NCI-H146 treated with DMSO at 0.1 percent for 48 hours (cell line): ENCODE results near the gene C19orf12.
A peak's percentile ranks its signal among the peaks of the same experiment; 100 is the strongest.

Experiments
- DNase-seq: peaks from one replicate; lab custom pipeline; 2025; ENCODE audit not compliant: unreplicated experiment; lab: John Stamatoyannopoulos, UW

C19orf12 gene

DNA sequence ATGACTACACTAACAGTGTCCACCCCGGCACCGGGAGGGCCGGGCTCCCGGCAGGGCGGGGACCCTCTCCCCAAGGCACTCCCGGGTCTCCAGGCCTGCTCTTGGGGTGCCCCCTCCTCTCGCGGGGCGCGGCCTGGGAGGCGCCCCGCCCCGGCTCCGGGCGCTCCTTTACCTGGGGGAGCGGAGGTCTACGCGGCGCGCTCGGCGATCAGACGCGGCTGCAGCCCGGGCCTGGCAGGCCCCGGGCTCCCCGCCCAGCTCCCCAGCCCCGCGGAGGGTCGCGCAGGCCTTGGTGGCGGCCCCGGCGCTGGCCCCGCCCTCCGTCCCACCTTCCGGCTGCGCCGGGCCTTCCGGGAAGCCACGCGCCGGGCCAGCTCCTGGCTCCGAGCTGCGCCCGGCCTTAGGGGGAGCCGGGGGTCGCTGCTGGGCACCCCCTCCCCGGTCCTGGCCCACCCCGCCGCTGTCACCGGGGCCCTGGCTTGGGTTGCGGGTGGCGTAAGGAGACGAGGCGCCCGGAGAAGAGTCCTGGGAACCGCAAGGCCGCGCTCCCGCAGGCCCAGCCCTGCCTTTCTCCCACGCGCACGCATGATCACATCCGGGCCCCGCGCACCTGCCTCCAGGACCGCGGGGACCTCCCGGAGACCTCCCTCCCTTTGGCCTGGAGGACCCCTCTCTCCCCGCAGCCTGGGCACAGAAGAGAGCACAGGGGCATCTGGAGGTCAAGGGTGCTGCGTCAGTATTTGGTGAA lies at the start of gene C19orf12:
Gene C19orf12 (minus strand): TSS at position 309 of the 748 bp plus-strand sequence. CDS start 6,848 bp downstream, outside the sequence.
- peak; percentile 24 for DNase-seq

DNA sequence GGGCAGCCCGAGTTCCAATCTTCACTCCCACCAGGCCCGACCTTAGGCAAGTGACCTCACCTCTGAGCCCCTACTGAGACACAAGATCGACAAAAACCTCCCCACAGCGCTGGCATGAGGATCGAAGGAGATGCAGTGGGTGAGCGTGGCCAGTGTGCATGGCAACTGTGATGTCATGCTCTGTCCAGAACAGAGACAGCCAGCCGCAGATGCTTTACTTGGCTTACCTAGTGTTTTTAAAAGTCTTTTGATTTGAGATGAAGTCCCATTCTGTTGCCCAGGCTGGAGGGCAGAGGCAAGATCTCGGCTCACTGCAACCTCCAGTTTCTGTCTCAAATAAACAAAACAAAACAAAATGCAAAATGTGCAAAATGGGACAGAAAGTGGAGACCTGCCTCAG lies 49.3 kb upstream of the C19orf12 start:
- DNase-seq: no peak

DNA sequence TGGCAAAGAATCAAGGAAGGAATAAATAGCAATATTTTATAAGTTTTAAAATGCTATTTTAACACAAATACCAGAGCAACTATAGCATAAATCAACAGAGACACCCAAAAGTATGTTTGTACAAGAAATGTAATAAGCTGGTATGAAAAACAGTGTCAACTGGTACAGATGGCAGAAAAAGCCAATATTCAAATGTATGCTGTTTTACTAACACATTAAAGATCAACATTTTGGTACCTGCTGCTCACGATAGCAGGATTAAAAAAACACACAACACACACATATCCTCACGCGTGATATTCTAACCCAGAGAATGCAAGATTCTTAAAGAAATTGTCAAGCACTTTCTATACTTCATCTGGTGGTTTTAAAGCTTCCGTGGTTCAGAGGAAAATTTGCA lies 48.1 kb upstream of the C19orf12 start:
- DNase-seq: no peak

DNA sequence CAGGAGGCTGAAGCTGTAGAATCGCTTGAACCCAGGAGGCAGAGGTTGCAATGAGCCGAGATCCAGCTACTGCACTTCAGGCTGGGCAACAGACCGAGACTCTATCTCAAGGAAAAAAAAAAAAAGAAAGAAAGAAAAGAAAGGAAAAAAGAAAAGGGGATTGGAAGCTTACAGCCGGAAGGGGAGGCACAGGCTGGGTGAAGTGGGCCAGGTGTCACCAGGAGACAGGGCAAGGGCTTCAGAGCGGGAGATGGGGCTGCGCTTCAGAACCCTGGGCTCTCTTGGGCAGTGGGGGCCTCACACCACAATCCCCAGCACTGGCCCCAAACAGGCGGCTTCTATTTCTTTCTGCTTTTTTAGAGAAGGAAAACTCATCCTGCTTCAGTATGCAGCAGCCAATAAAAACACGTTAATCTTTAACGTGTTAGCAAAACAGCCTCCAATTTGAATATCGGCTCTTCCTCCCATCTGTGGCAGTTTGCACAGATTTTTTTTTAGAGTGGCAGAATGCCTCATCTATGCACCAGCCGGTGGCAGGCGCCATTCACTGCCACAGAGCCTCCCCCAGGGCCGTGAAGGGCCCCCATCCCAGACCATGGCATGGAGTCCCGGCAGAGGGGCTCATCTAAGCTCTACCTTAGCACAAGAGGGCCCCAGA lies 46.6 kb upstream of the C19orf12 start:
- no peak for DNase-seq

DNA sequence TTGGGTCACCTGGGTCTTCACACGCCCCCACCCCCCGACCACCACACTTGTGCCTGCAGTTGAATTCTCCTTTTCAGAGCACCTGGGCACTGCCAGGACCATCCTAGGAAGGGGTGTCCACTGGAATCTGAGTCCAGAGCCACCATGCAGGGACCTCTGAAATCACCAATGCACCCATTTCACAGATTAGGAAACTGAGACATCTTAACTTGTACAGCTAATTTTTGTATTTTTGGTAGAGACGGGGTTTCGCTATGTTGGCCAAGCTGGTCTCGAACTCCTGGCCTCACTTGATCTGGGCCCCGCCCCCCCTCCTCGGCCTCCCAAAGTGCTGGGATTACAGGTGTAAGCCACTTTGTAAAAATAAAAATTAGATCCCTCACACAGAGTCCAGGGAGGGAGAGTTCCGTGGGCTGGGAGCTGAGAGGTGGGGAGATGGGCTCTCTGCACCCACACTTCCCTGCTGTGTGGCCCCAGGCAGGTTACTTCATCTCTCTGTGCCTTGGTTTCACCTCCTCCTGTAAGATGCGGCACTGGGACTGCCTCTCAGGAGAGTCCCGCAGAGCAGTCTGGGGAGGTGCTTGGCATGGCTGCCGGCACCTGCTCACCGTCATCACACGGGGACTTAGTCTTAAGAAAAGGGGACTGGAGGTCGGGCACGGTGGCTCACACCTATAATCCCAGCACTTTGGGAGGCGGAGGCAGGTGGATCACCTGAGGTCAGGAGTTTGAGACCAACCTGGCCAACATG lies 45.9 kb upstream of the C19orf12 start:
- no peak for DNase-seq

DNA sequence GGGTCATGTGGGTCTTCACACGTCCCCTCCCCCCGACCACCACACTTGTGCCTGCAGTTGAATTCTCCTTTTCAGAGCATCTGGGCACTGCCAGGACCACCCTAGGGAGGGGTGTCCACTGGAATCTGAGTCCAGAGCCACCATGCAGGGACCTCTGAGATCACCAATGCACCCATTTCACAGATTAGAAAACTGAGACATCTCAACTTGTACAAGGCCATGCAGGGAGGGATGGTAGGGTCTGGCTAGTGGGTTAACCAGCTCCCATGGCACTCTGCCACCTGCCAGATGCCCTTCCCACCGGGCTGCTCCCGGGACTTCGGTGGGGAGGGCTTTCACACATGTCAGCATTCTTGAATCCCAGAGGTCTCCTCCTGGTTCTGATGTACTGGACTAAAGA lies 44.3 kb upstream of the C19orf12 start:
- no peak for DNase-seq

DNA sequence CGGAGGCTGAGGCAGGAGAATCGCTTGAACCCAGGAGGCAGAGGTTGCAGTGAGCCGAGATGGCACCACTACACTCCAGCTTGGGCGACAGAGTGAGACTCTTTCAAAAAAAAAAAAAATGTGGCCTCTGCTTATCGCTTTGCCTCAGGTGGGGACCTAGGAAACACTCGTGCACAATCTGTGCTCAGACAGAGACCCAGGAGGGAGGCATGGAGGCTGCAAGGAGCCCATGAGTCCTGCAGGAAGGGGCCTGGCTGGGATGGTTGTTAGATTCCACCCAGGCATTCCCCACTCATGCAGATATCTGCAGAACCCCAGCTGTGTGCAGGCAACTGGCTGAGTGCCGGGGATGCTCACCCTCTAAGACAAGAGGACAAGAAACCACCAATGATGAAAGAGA lies 43.8 kb upstream of the C19orf12 start:
- DNase-seq: no peak

DNA sequence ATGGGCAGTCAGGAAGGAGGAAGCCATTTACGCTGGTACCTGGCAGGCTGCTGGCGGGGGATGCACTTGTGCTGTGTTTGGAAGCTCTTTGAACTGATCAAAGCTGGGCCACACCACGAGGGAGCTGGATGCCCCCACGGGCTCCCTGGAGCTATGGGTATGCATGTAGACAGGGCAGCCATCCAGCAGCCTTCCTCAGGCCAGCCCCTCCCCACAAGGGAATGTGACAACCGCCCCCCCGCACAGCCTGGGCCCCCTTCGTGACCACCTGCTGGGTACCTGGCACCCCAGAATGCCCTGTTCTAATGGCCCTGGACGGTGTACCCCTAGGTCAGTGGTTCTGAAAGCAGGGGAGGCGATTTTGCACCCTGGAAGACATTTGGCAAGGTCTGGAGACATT lies 42.5 kb upstream of the C19orf12 start:
- DNase-seq: no peak

DNA sequence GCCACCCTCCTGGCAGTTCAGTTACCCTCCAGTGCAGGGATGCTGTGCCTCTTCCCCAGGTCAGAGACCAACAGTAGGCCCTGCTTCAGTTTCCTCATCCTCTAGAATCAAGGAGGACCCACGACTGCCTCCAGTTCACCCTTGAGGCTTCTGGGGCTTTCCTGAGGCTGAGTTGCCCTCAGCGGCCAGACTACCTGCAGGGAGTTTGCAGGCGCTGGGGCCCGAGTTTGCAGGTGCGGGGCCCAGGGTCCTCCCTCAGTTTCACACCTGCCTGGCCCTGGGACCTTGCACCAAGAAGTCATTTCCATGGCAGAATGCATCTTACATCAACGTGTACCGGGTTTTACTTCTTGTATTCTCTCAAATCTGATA lies 38.9 kb upstream of the C19orf12 start:
- DNase-seq: no peak

DNA sequence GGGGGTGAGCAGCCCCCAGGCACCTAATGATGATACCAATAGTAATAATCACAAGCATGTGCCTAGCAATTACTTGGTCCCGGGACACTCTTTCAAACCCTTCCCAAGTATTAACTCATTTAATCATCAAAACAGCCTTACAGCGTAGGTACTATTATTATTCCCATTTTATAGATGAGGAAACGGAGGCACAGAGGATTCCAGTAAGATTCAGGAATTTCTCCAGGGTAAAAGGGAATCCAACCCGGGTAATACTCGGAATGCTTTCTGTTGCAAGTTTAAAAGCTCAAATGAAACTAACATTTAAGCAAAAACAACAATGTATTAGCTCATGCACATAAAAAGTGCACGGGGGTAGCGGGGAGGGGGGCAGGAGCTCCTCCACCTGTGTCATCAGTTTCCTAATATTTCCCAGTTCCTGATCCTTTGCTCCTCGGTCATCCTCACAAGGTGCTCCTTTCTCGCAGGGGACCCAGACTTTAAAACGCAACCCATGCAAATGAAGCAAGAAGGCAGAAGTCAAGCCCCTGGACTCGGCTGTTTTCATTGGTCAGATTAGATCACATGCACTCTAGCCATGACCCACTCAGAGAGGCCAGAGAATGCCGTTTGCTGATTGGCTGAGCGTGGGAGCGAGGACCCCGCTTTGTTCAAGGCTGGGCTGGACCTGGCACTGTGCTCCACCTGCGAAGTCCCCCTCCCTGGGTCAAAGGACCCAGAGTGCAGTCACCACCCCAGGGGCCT lies 38.3 kb upstream of the C19orf12 start:
- DNase-seq: no peak

DNA sequence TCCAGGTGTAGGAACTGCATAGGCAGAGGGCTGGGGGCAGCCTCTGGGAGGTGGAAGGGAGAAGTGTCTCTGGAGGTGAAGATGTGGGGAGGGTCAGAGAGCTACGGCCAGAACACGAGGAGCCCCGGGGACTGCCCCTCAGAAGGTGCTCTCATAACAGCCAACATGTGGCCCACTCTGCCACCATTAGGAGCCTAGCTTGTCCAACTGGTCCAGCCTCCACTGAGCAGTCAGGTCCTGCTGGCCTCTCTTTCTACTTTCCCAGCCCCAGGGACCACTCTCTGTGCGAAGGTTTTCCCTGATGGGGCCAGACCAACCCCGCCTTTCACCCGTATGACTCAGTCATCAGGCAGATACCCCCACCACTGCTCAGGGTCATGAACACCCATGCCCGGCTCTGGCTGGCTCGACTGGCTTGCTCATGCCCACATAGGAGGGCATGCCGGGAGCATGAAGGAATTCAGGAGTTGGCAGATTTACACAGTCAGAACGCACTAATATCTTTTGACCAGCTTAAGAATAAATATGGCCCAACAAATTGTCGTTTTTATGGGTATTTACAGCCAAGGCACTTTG lies 37.5 kb upstream of the C19orf12 start:
- DNase-seq: no peak

DNA sequence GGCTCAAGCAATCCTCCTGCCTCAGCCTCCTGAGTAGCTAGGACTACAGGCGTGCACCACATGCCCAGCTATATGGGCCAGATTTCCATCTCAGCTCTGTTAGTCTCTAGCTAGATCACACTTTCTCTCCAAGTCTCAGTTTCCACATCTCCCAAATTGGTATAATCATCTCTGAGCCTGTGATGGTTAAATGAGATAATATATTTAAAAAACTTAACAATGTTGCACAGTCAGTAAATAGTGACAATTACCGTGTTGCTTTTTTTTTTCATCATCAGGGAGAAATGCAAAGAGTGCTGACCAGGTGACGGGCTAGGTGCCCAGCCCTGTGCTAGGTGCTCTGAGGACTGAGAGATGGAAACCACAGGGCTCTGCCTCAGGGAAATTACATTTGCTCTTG lies 36.9 kb upstream of the C19orf12 start:
- DNase-seq: no peak

DNA sequence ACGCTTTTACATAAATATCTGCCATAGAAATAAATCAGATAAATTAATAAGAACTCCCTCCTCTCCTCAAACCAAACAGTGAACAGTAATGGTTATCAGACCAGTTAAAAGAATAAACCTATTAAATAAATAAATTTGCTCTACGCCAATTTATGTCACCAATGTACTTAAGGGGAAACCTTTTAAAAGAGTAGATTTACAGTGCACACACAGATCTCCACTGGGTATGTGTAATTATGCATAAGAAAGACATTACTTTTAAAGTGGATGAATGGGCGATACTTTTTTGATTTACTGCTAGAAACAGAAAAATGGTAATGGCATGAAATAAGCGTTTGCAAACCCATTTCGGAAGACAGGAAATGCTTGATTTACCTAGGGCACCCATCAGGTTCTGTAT lies 34.9 kb upstream of the C19orf12 start:
- no peak for DNase-seq

DNA sequence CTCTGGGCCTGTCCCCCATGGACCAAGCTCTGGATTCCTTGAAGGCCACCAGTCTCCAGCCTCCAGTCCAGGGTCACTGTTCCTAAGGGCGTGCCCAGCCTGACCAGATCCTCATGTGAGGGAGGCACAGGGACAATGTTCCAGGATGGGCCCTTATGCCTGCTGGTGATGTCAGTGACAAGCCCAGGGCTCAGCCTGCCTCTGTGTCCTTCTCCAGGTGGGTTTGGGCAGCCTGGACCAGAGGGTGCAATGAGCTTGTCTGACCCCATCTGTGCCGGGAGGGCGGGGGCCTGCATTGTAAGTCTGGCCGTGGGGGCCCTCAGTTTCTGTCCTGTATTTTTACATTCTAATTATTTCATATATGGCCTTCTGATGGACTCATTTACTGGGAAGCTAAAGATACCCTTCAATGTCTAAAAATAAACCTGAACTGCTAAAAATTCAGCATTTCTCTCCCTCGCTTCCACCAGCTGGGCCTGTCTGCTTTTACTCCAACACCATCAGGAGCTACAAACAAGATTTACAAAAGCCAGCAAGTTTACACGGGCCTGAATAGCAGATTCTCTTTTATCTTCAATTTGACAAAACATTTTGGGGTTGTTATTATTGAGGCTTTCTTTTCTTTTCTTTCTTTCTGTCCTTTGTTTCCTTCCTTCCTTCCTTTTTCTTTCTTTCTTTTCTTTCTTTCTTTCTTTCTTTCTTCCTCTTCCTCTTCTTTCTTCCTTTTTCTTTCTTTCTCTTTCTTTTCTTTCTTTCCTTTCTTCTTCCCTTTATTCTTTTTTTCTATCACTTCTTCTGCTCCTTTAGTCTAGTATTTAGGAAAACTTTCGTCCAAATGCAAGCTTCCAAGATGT lies 34.2 kb upstream of the C19orf12 start:
- DNase-seq: no peak

DNA sequence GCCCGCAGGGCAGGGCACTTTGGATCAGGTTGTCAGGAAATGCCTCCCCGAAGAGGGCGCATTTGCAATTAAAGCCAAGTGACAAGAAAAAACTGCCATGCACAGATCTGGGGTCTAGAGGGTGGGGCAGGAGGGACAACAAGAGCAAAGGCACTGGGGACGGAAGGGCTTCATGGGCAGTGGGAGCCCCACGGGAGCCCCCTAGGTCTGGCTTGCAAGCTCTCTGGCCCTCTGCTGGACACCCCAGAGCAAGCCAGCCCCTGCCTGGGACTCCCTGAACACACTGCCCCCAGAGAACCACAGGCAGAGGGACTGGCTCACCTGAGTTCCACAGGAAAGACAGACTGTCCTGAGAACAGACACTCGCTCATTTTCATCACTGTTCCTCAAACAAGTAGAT lies 30.2 kb upstream of the C19orf12 start:
- DNase-seq: no peak

DNA sequence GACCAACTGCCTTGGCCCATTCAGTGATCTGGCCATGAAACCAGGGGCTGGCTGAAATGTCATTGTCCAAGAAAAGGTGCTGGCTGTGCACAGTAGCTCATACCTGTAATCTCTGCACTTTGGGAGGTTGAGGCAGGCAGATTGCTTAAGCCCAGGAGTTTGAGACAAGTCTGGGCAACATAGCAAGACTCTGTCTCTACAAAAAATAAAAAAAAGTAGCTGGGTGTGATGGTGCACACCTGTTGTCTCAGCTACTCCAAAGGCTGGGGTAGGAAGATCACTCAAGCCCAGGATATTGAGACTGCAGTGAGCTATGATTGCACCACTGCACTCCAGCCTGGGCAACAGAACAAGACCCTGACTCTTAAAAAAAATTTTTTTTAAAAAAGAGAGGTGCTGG lies 28.6 kb upstream of the C19orf12 start:
- DNase-seq: no peak

DNA sequence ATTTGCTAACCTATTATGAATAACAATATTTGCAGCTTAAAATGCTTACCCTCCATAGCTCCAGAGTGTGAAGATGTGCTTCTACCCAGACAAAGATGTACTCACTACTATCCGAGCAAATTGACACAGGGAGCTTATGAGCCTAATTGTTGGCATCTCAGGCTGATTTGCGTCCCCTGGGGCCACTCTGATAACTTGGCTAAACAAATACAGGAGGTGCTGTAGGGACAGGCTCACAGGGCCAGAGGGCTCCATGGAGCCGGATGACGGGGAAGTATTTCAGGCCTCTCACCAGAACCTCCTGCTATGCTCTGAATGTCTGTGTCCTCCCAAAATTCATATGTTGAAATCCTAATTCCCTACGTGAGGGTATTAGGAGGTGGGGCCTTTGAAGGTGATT lies 26.7 kb upstream of the C19orf12 start:
- DNase-seq: no peak

DNA sequence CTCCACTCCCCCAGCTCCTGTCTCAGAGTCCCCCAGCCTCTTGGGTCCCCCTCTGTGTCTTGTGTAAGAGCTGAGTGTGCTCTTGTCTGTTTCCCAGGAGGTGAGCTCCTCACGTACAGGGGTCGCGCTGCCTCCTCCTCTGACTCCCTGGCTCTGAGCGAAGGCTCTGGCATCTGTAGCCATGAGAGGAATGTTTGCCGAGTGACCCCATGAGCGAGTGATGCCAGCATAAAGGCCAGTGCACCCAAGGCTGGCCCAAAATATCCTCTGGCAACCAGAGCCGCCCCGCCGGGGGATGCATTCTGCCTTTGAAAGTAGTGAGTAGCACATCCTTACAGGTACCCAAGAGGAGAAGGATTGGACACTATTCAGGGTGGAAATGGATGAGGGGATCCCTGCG lies 26.2 kb upstream of the C19orf12 start:
- no peak for DNase-seq

DNA sequence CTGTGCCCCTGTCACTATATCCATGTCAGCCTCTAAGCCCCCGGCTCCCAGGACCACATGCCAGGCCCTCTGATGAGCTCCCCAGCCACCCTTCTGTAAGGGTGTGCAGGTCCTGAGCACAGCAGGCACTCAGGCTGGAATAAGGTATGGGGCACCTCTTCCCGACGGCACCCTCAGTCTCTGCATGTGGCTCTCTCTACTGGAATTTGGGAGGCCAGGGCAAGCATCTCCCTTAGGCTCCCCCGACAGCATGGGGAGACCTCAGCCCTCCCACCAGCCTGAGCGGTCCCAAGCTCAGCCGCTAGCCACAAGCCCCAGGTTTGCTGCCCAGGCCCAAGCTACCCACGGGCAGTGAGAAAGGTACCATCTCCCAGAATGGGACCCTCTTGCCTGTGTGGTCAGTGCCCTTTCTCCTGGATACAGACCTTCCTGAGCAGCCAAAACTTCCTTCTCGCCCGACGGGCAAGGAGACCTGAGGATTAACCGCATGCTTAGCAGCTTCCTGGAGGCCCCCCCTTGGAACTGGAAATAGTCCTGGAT lies 22.5 kb upstream of the C19orf12 start:
- DNase-seq: no peak

DNA sequence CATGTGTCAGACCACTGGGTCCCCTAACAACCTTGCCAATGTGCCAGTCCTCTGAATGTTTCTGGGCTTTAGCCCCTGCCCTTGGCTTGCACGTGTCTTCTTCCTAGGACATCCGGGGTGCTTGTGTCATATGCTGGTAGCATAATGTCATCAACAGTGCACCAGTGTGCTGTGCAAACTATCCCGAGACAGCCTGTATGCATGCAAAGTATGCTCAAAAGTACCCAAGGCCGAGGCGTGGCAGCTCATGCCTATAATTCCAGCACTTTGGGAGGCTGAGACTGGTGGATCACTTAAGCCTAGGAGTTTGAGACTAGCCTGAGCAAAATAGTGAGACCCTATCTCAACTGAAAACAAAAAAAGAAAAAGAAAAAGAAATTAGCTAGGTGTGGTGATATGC lies 20.8 kb upstream of the C19orf12 start:
- no peak for DNase-seq
